Astrocyte (in vitro differentiated cells and primary cell): ENCODE results near the gene OR5A1.

ENCODE experiments used
- CTCF ChIP-seq: IDR thresholded peaks from 2 replicates; pipeline ENCODE4 v1.5.1; 2011; ENCODE audit warnings: low read depth, mild to moderate bottlenecking, inconsistent platforms, low read length, moderate library complexity; ENCODE audit not compliant: insufficient read depth
- EZH2 ChIP-seq: IDR thresholded peaks from 2 replicates; pipeline ENCODE4 v1.6.1; 2012; ENCODE audit warnings: mild to moderate bottlenecking, low read length, inconsistent platforms; ENCODE audit not compliant: insufficient read depth

GRCh38 chr11:59479906-59480305, 43.6 kb downstream of the OR5A1 start:
- no peak for TF ChIP-seq CTCF
- TF ChIP-seq EZH2, result no peak
